H1 (cell line): ENCODE data around the gene PXDN.

Source experiments
- ASH2L ChIP-seq: fragments of 200-600, 300-600 bp; sonication (generic); IDR thresholded peaks from one replicate; pipeline ENCODE4 v1.7.1; 2017; ENCODE audit warnings: low read length
- BACH1 ChIP-seq: IDR thresholded peaks from 2 replicates; pipeline ENCODE4 v1.6.1; 2012; ENCODE audit warnings: low read length, improper control_type of control experiment
- CHD7 ChIP-seq: fragments of 300-600 bp; sonication (generic); IDR thresholded peaks from 2 replicates; pipeline ENCODE4 v1.7.1; 2012; ENCODE audit warnings: low read length, moderate library complexity, mild to moderate bottlenecking, inconsistent platforms; ENCODE audit not compliant: insufficient replicate concordance
- EZH2 ChIP-seq: fragments of 200-600 bp; sonication (generic); IDR thresholded peaks from 2 replicates; pipeline ENCODE4 v1.7.1; 2012; ENCODE audit warnings: low read depth, mild to moderate bottlenecking, moderate library complexity, low read length, inconsistent platforms; ENCODE audit not compliant: severe bottlenecking
- NRF1 ChIP-seq: IDR thresholded peaks from 2 replicates; pipeline ENCODE4 v1.6.1; 2011; ENCODE audit warnings: mild to moderate bottlenecking, low read depth, low read length, improper control_type of control experiment
- POLR2A ChIP-seq, 2 experiments: IDR thresholded peaks; 1 replicate in 1 of 2; 2 replicates in 1 of 2; pipeline ENCODE4 v1.6.1; 2011; ENCODE audit warnings: low read depth in 2 of 2, low read length in 2 of 2, mild to moderate bottlenecking in 2 of 2; ENCODE audit errors: control extremely low read depth in 1 of 2
- RAD21 ChIP-seq, 2 experiments: IDR thresholded peaks in 1 of 2; conservative IDR thresholded peaks in 1 of 2; 2 replicates each; pipeline ENCODE4 v1.6.1; 2011; ENCODE audit warnings: low read depth in 2 of 2, low read length in 2 of 2, improper control_type of control experiment in 1 of 2, inconsistent platforms in 1 of 2, mild to moderate bottlenecking in 1 of 2, moderate library complexity in 1 of 2
- TBP ChIP-seq: IDR thresholded peaks from 2 replicates; pipeline ENCODE4 v1.6.1; 2011; ENCODE audit warnings: low read depth, low read length, improper control_type of control experiment
- TF ChIP-seq, protein P1 (sequence below), 3 experiments: IDR thresholded peaks; 1 replicate in 2 of 3; 2 replicates in 1 of 3; pipeline versions ENCODE4 v1.5.1 to v1.6.1; 2011; ENCODE audit warnings: low read length in 3 of 3, mild to moderate bottlenecking in 3 of 3, inconsistent platforms in 2 of 3, low read depth in 1 of 3, moderate library complexity in 1 of 3; ENCODE audit not compliant: insufficient read depth in 1 of 3; ENCODE audit errors: control extremely low read depth in 1 of 3

GRCh38 chr2:1729242-1729641, 15.1 kb downstream of the PXDN start:
- TF ChIP-seq TBP (no peak), ASH2L (no peak), RAD21 (IDR thresholded peaks at IDR 0.05 in 1 of 2, conservative IDR thresholded peaks at IDR 0.05 in 1 of 2; ENCODE audit: low read depth in 2 of 2, low read length in 2 of 2) (no peak), NRF1 (no peak), EZH2 (no peak), POLR2A (IDR thresholded peaks at IDR 0.05; ENCODE audit: control extremely low read depth in 1 of 2, low read depth in 2 of 2, low read length in 2 of 2) (no peak), CHD7 (no peak), BACH1 (no peak)
- TF ChIP-seq, protein P1, sequence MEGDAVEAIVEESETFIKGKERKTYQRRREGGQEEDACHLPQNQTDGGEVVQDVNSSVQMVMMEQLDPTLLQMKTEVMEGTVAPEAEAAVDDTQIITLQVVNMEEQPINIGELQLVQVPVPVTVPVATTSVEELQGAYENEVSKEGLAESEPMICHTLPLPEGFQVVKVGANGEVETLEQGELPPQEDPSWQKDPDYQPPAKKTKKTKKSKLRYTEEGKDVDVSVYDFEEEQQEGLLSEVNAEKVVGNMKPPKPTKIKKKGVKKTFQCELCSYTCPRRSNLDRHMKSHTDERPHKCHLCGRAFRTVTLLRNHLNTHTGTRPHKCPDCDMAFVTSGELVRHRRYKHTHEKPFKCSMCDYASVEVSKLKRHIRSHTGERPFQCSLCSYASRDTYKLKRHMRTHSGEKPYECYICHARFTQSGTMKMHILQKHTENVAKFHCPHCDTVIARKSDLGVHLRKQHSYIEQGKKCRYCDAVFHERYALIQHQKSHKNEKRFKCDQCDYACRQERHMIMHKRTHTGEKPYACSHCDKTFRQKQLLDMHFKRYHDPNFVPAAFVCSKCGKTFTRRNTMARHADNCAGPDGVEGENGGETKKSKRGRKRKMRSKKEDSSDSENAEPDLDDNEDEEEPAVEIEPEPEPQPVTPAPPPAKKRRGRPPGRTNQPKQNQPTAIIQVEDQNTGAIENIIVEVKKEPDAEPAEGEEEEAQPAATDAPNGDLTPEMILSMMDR (IDR thresholded peaks at IDR 0.05; ENCODE audit: control extremely low read depth in 1 of 3, insufficient read depth in 1 of 3, low read depth in 1 of 3, low read length in 3 of 3): no peak
